GM23338 (cell line): ENCODE measurements around the gene CD58. TPM values are rescaled to one million over a fixed set of nuclear protein-coding genes. Genes with fewer than 3 reads are reported as not detected.

Source experiments
- ATAC-seq: fragments of 200-7000 bp; cut with Tn5 transposase; 3 replicates; pipeline ENCODE4 v1.9.1; 2020
- DNase-seq: peaks from one replicate; pipeline ENCODE4 v3.0.0-alpha.2; 2015; ENCODE audit warnings: low spot score
- H2AFZ ChIP-seq: fragments of 200-600 bp; sonication (generic); 2 replicates; pipeline ENCODE4 v1.8.0; 2016; ENCODE audit warnings: antibody characterized with exemption, mild to moderate bottlenecking, moderate library complexity
- H3F3A ChIP-seq: fragments of 200-600 bp; sonication (generic); replicated peaks from 2 replicates; pipeline ENCODE4 v1.8.0; 2017; ENCODE audit warnings: antibody characterized with exemption, mixed run types, low read depth
- H3K27ac ChIP-seq: fragments of 200-600 bp; sonication (generic); 2 replicates; pipeline ENCODE4 v1.6.1; 2016; ENCODE audit warnings: low read depth
- H3K27me3 ChIP-seq: fragments of 200-600 bp; sonication (generic); 2 replicates; pipeline ENCODE4 v1.8.0; 2016; ENCODE audit warnings: mild to moderate bottlenecking, mixed run types, moderate library complexity; ENCODE audit not compliant: insufficient read depth
- H3K36me3 ChIP-seq: fragments of 200-600 bp; sonication (generic); 2 replicates; pipeline ENCODE4 v1.8.0; 2016; ENCODE audit warnings: mild to moderate bottlenecking; ENCODE audit not compliant: insufficient read depth
- H3K4me1 ChIP-seq: fragments of 200-600 bp; sonication (generic); 2 replicates; pipeline ENCODE4 v1.8.0; 2016; ENCODE audit warnings: mild to moderate bottlenecking, moderate library complexity; ENCODE audit not compliant: insufficient read depth
- H3K4me2 ChIP-seq: fragments of 200-600 bp; sonication (generic); 2 replicates; pipeline ENCODE4 v1.7.1; 2017; ENCODE audit warnings: mixed run types
- H3K4me3 ChIP-seq: fragments of 200-600 bp; sonication (generic); 2 replicates; pipeline ENCODE4 v1.6.1; 2016; ENCODE audit warnings: mixed run types
- H3K79me2 ChIP-seq: fragments of 200-600 bp; sonication (generic); replicated peaks from 2 replicates; pipeline ENCODE4 v1.8.0; 2017; ENCODE audit warnings: mild to moderate bottlenecking; ENCODE audit not compliant: insufficient read depth
- H3K9me2 ChIP-seq: fragments of 200-600 bp; sonication (generic); 2 replicates; pipeline ENCODE4 v1.8.0; 2017; ENCODE audit not compliant: insufficient read depth
- H4K20me1 ChIP-seq: fragments of 200-600 bp; sonication (generic); replicated peaks from 2 replicates; pipeline ENCODE4 v1.8.0; 2017; ENCODE audit warnings: mild to moderate bottlenecking; ENCODE audit not compliant: insufficient read depth
- H3K27ac Mint-ChIP-seq: 2 replicates; pipeline ENCODE4 v1.8.0; 2020; ENCODE audit warnings: inconsistent platforms, mild to moderate bottlenecking, moderate library complexity, mixed read lengths
- H3K27me3 Mint-ChIP-seq: 3 replicates; pipeline ENCODE4 v1.8.0; 2022; ENCODE audit warnings: low read depth, mild to moderate bottlenecking, moderate library complexity, mixed read lengths, inconsistent platforms; ENCODE audit not compliant: insufficient read depth, poor library complexity
- H3K36me3 Mint-ChIP-seq: 3 replicates; pipeline ENCODE4 v1.8.0; 2021; ENCODE audit warnings: low read depth, mild to moderate bottlenecking, inconsistent platforms, moderate library complexity, mixed read lengths
- H3K4me1 Mint-ChIP-seq: 3 replicates; pipeline ENCODE4 v1.8.0; 2020; ENCODE audit warnings: mild to moderate bottlenecking, inconsistent platforms, mixed read lengths
- H3K4me3 Mint-ChIP-seq: 3 replicates; pipeline ENCODE4 v1.8.0; 2021; ENCODE audit warnings: moderate library complexity, mild to moderate bottlenecking, inconsistent platforms, mixed read lengths
- H3K9me3 Mint-ChIP-seq: 3 replicates; pipeline ENCODE4 v1.8.0; 2020; ENCODE audit warnings: moderate library complexity, mild to moderate bottlenecking, inconsistent platforms, mixed read lengths
- CREB1 ChIP-seq: fragments of 250-450 bp; sonication (Bioruptor Pico); IDR thresholded peaks from 2 replicates; pipeline ENCODE4 v1.5.0; 2020; ENCODE audit warnings: low read depth, mild to moderate bottlenecking, moderate library complexity
- CTCF ChIP-seq, 2 experiments: fragments of 200-600 bp in 1 of 2; sonication (generic) in 1 of 2; conservative IDR thresholded peaks; 2 replicates each; pipeline versions ENCODE4 v1.5.1 to v1.6.1; 2016 to 2017; ENCODE audit warnings: antibody characterized with exemption in 2 of 2, low read depth in 2 of 2, mild to moderate bottlenecking in 2 of 2, moderate library complexity in 1 of 2
- EZH2 ChIP-seq: fragments of 200-600 bp; sonication (generic); IDR thresholded peaks from one replicate; pipeline ENCODE4 v1.8.0; 2017; ENCODE audit warnings: antibody characterized with exemption, mild to moderate bottlenecking, low read depth; ENCODE audit not compliant: unreplicated experiment
- EZH2phosphoT487 ChIP-seq: fragments of 200-600 bp; sonication (generic); IDR thresholded peaks from one replicate; pipeline ENCODE4 v1.8.1; 2018; ENCODE audit warnings: antibody characterized with exemption; ENCODE audit not compliant: unreplicated experiment
- JUNB ChIP-seq: IDR thresholded peaks from one replicate; pipeline ENCODE4 v1.6.1; 2016; ENCODE audit warnings: antibody characterized with exemption; ENCODE audit not compliant: unreplicated experiment
- NANOG ChIP-seq: IDR thresholded peaks from 2 replicates; pipeline ENCODE4 v1.6.1; 2016; ENCODE audit warnings: antibody characterized with exemption, borderline replicate concordance
- POLR2AphosphoS5 ChIP-seq: IDR thresholded peaks from 2 replicates; pipeline ENCODE4 v1.6.1; 2016; ENCODE audit warnings: antibody characterized with exemption, low read depth
- STAT1 ChIP-seq: IDR thresholded peaks from one replicate; pipeline ENCODE4 v1.6.1; 2016; ENCODE audit warnings: antibody characterized with exemption; ENCODE audit not compliant: unreplicated experiment
- ZNF114 ChIP-seq: fragments of 250-450 bp; sonication (Bioruptor Pico); IDR thresholded peaks from 2 replicates; pipeline ENCODE4 v1.5.0; 2020; ENCODE audit warnings: mild to moderate bottlenecking, moderate library complexity
- ZNF331 ChIP-seq: fragments of 250-450 bp; sonication (Bioruptor Pico); IDR thresholded peaks from 2 replicates; pipeline ENCODE4 v1.5.0; 2020; ENCODE audit warnings: low read depth, mild to moderate bottlenecking, moderate library complexity
- polyA plus RNA-seq: library from polyadenylated mRNA; unstranded; fragments of >200 nt; fragmentation: Nextera tagmentation; extraction: Ambion mirVana; gene quantifications from 2 replicates; pipeline ENCODE4 v1.2.1, GENCODE V29; 2016
- total RNA-seq: library from RNA; depleted of rRNA; stranded (reverse); fragments of >200 nt; shearing (Covaris generic); gene quantifications from 2 replicates; pipeline ENCODE4 v1.2.3, GENCODE V29; 2014
- TF ChIP-seq, protein P1 (sequence below): IDR thresholded peaks from one replicate; pipeline ENCODE4 v1.6.1; 2018; ENCODE audit warnings: antibody characterized with exemption; ENCODE audit not compliant: unreplicated experiment
- TF ChIP-seq, protein P2 (sequence below): IDR thresholded peaks from 2 replicates; pipeline ENCODE4 v1.6.1; 2016; ENCODE audit warnings: antibody characterized with exemption
- TF ChIP-seq, protein P3 (sequence below): fragments of 250-450 bp; sonication (Bioruptor Pico); IDR thresholded peaks from 2 replicates; pipeline ENCODE4 v1.5.0; 2020; ENCODE audit warnings: mild to moderate bottlenecking, moderate library complexity

Gene CD58
- total and polyA plus RNA-seq, 2 experiments from 2014 or later, result 9.2 to 12.5 TPM

- H3K9me2 ChIP-seq, result peaks cover 3% of the 10 kb centered on the region; the same call in 1 of the 2 replicates
- Mint-ChIP-seq H3K4me1 (no peaks in the 10 kb centered on the region), H3K36me3 (peaks cover 10% of the 10 kb centered on the region; the same call in 2 of the 3 replicates), H3K4me3 (no peak overlapping the region), H3K27me3 (no peaks in the 10 kb centered on the region), H3K9me3 (peaks cover 5% of the 10 kb centered on the region; the same call in 1 of the 3 replicates), H3K27ac (no peak overlapping the region)
- no peaks in the 10 kb centered on the region for H3K79me2 ChIP-seq
- H3K36me3 ChIP-seq, result no peaks in the 10 kb centered on the region; the same call in 1 of the 2 replicates
- H3K27me3 ChIP-seq, result no peaks in the 10 kb centered on the region
- H3K4me3 ChIP-seq, result no peak overlapping the region
- H3K27ac ChIP-seq, result no peak overlapping the region
- no peak for TF ChIP-seq CTCF (conservative IDR thresholded peaks at IDR 0.05; ENCODE audit: low read depth in 2 of 2)
- no peak for TF ChIP-seq ZNF331 (CRISPR knock-in tag)
- TF ChIP-seq EZH2, result no peak
- TF ChIP-seq EZH2phosphoT487, result no peak
- TF ChIP-seq, protein P1, sequence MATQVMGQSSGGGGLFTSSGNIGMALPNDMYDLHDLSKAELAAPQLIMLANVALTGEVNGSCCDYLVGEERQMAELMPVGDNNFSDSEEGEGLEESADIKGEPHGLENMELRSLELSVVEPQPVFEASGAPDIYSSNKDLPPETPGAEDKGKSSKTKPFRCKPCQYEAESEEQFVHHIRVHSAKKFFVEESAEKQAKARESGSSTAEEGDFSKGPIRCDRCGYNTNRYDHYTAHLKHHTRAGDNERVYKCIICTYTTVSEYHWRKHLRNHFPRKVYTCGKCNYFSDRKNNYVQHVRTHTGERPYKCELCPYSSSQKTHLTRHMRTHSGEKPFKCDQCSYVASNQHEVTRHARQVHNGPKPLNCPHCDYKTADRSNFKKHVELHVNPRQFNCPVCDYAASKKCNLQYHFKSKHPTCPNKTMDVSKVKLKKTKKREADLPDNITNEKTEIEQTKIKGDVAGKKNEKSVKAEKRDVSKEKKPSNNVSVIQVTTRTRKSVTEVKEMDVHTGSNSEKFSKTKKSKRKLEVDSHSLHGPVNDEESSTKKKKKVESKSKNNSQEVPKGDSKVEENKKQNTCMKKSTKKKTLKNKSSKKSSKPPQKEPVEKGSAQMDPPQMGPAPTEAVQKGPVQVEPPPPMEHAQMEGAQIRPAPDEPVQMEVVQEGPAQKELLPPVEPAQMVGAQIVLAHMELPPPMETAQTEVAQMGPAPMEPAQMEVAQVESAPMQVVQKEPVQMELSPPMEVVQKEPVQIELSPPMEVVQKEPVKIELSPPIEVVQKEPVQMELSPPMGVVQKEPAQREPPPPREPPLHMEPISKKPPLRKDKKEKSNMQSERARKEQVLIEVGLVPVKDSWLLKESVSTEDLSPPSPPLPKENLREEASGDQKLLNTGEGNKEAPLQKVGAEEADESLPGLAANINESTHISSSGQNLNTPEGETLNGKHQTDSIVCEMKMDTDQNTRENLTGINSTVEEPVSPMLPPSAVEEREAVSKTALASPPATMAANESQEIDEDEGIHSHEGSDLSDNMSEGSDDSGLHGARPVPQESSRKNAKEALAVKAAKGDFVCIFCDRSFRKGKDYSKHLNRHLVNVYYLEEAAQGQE, result no peak
- TF ChIP-seq, protein P2, sequence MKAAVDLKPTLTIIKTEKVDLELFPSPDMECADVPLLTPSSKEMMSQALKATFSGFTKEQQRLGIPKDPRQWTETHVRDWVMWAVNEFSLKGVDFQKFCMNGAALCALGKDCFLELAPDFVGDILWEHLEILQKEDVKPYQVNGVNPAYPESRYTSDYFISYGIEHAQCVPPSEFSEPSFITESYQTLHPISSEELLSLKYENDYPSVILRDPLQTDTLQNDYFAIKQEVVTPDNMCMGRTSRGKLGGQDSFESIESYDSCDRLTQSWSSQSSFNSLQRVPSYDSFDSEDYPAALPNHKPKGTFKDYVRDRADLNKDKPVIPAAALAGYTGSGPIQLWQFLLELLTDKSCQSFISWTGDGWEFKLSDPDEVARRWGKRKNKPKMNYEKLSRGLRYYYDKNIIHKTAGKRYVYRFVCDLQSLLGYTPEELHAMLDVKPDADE, result no peak
- TF ChIP-seq JUNB, result no peak
- TF ChIP-seq STAT1, result no peak
- no peak for TF ChIP-seq CREB1
- TF ChIP-seq, protein P3, sequence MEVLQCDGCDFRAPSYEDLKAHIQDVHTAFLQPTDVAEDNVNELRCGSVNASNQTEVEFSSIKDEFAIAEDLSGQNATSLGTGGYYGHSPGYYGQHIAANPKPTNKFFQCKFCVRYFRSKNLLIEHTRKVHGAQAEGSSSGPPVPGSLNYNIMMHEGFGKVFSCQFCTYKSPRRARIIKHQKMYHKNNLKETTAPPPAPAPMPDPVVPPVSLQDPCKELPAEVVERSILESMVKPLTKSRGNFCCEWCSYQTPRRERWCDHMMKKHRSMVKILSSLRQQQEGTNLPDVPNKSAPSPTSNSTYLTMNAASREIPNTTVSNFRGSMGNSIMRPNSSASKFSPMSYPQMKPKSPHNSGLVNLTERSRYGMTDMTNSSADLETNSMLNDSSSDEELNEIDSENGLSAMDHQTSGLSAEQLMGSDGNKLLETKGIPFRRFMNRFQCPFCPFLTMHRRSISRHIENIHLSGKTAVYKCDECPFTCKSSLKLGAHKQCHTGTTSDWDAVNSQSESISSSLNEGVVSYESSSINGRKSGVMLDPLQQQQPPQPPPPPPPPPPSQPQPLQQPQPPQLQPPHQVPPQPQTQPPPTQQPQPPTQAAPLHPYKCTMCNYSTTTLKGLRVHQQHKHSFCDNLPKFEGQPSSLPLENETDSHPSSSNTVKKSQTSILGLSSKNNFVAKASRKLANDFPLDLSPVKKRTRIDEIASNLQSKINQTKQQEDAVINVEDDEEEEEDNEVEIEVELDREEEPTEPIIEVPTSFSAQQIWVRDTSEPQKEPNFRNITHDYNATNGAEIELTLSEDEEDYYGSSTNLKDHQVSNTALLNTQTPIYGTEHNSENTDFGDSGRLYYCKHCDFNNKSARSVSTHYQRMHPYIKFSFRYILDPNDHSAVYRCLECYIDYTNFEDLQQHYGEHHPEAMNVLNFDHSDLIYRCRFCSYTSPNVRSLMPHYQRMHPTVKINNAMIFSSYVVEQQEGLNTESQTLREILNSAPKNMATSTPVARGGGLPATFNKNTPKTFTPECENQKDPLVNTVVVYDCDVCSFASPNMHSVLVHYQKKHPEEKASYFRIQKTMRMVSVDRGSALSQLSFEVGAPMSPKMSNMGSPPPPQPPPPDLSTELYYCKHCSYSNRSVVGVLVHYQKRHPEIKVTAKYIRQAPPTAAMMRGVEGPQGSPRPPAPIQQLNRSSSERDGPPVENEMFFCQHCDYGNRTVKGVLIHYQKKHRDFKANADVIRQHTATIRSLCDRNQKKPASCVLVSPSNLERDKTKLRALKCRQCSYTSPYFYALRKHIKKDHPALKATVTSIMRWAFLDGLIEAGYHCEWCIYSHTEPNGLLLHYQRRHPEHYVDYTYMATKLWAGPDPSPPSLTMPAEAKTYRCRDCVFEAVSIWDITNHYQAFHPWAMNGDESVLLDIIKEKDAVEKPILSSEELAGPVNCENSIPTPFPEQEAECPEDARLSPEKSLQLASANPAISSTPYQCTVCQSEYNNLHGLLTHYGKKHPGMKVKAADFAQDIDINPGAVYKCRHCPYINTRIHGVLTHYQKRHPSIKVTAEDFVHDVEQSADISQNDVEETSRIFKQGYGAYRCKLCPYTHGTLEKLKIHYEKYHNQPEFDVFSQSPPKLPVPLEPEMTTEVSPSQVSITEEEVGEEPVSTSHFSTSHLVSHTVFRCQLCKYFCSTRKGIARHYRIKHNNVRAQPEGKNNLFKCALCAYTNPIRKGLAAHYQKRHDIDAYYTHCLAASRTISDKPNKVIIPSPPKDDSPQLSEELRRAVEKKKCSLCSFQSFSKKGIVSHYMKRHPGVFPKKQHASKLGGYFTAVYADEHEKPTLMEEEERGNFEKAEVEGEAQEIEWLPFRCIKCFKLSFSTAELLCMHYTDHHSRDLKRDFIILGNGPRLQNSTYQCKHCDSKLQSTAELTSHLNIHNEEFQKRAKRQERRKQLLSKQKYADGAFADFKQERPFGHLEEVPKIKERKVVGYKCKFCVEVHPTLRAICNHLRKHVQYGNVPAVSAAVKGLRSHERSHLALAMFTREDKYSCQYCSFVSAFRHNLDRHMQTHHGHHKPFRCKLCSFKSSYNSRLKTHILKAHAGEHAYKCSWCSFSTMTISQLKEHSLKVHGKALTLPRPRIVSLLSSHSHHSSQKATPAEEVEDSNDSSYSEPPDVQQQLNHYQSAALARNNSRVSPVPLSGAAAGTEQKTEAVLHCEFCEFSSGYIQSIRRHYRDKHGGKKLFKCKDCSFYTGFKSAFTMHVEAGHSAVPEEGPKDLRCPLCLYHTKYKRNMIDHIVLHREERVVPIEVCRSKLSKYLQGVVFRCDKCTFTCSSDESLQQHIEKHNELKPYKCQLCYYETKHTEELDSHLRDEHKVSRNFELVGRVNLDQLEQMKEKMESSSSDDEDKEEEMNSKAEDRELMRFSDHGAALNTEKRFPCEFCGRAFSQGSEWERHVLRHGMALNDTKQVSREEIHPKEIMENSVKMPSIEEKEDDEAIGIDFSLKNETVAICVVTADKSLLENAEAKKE (CRISPR knock-in tag), result no peak
- TF ChIP-seq NANOG, result no peak
- no peak for TF ChIP-seq POLR2AphosphoS5
- TF ChIP-seq ZNF114 (CRISPR knock-in tag), result no peak
- ATAC-seq, result no peak
- no peak for DNase-seq
- H3F3A ChIP-seq, result no peaks in the 10 kb centered on the region
- H3K4me1 ChIP-seq, result no peaks in the 10 kb centered on the region
- H4K20me1 ChIP-seq, result no peaks in the 10 kb centered on the region
- no peak overlapping the region for H2AFZ ChIP-seq
- H3K4me2 ChIP-seq, result no peak overlapping the region
Measured at GRCh38 chr1:116529681-116530080, 41.1 kb downstream of the CD58 start.
